HepG2 (cell line): Measurements from ENCODE around the gene PCYOX1L. TPM values are rescaled to one million over a fixed set of nuclear protein-coding genes. Genes with fewer than 3 reads are reported as not detected.

Source experiments
- JUNB ChIP-seq: sonication (generic); formaldehyde crosslinking; IDR thresholded peaks from 2 replicates; pipeline ENCODE4 v1.8.0; 2022; ENCODE audit warnings: missing genetic modification reagents, mild to moderate bottlenecking, borderline replicate concordance
- PITX1 ChIP-seq: sonication (generic); formaldehyde crosslinking; IDR thresholded peaks from 2 replicates; pipeline ENCODE4 v1.5.1; 2020; ENCODE audit warnings: mild to moderate bottlenecking, missing genetic modification reagents
- SETDB1 ChIP-seq: sonication (generic); formaldehyde crosslinking; IDR thresholded peaks from 2 replicates; pipeline ENCODE4 v1.5.1; 2020; ENCODE audit warnings: missing genetic modification reagents, mild to moderate bottlenecking, borderline replicate concordance
- ZNF256 ChIP-seq: sonication (generic); formaldehyde crosslinking; conservative IDR thresholded peaks from 2 replicates; pipeline ENCODE4 v1.4.0; 2020; ENCODE audit warnings: missing genetic modification reagents
- ZNF460 ChIP-seq: sonication (generic); formaldehyde crosslinking; IDR thresholded peaks from 2 replicates; pipeline ENCODE4 v1.5.1; 2020; ENCODE audit warnings: missing genetic modification reagents, mild to moderate bottlenecking, borderline replicate concordance
- ZNF562 ChIP-seq: sonication (generic); formaldehyde crosslinking; IDR thresholded peaks from 2 replicates; pipeline ENCODE4 v1.8.0; 2022; ENCODE audit warnings: missing genetic modification reagents, borderline replicate concordance
- ZNF879 ChIP-seq: sonication (generic); formaldehyde crosslinking; IDR thresholded peaks from 2 replicates; pipeline ENCODE4 v1.8.1; 2023; ENCODE audit warnings: missing genetic modification reagents
- ZNF883 ChIP-seq: sonication (generic); formaldehyde crosslinking; IDR thresholded peaks from 2 replicates; pipeline ENCODE4 v1.5.1; 2020; ENCODE audit warnings: mild to moderate bottlenecking, missing genetic modification reagents; ENCODE audit errors: not compliant biosample characterization
- ZSCAN12 ChIP-seq: sonication (generic); formaldehyde crosslinking; IDR thresholded peaks from 2 replicates; pipeline ENCODE4 v1.9.0; 2021; ENCODE audit warnings: mild to moderate bottlenecking, missing genetic modification reagents
- polyA plus RNA-seq, 8 experiments: library from polyadenylated mRNA; depleted of rRNA in 3 of 8; stranded (reverse) in 7 of 8; unstranded in 1 of 8; fragments of >200 nt; fragmentation: Illumina TruSeq in 4 of 8; extraction: Trizol in 4 of 8; gene quantifications; 2 replicates each; pipeline versions ENCODE4 v1.2.1 to v1.2.3, GENCODE V29; 2011 to 2016; ENCODE audit warnings: low read depth in 4 of 8, missing spikeins in 1 of 8, mixed read lengths in 1 of 8; ENCODE audit not compliant: insufficient read depth in 1 of 8
- total RNA-seq, 5 experiments: library from RNA; depleted of rRNA; stranded (reverse); fragments of >200 nt; fragmentation: Illumina TruSeq; extraction: Trizol; gene quantifications; 2 replicates each; pipeline ENCODE4 v1.2.3, GENCODE V29; 2016; ENCODE audit warnings: low read depth in 1 of 5
- TF ChIP-seq, protein P1 (sequence below): sonication (generic); formaldehyde crosslinking; IDR thresholded peaks from 2 replicates; pipeline ENCODE4 v1.5.0; 2020; ENCODE audit warnings: missing genetic modification reagents, mild to moderate bottlenecking, borderline replicate concordance
- TF ChIP-seq, protein P2 (sequence below): sonication (generic); formaldehyde crosslinking; IDR thresholded peaks from 2 replicates; pipeline ENCODE4 v1.4.0; 2020; ENCODE audit warnings: mild to moderate bottlenecking, missing genetic modification reagents
- TF ChIP-seq, protein P3 (sequence below): sonication (generic); formaldehyde crosslinking; IDR thresholded peaks from 2 replicates; pipeline ENCODE4 v1.8.0; 2022; ENCODE audit warnings: low read depth, missing genetic modification reagents
- TF ChIP-seq, protein P4 (sequence below): sonication (generic); formaldehyde crosslinking; IDR thresholded peaks from 2 replicates; pipeline ENCODE4 v1.5.1; 2020; ENCODE audit warnings: mild to moderate bottlenecking, missing genetic modification reagents, borderline replicate concordance
- TF ChIP-seq, protein P5 (sequence below): sonication (generic); formaldehyde crosslinking; IDR thresholded peaks from 2 replicates; pipeline ENCODE4 v1.4.0; 2020; ENCODE audit warnings: missing genetic modification reagents

Gene PCYOX1L
- total and polyA plus RNA-seq, 2 of the 13 experiments (the other 11 are each of a cell fraction or from before 2014, with no cell fraction given) = 1.00 to 3.7 TPM

DNA sequence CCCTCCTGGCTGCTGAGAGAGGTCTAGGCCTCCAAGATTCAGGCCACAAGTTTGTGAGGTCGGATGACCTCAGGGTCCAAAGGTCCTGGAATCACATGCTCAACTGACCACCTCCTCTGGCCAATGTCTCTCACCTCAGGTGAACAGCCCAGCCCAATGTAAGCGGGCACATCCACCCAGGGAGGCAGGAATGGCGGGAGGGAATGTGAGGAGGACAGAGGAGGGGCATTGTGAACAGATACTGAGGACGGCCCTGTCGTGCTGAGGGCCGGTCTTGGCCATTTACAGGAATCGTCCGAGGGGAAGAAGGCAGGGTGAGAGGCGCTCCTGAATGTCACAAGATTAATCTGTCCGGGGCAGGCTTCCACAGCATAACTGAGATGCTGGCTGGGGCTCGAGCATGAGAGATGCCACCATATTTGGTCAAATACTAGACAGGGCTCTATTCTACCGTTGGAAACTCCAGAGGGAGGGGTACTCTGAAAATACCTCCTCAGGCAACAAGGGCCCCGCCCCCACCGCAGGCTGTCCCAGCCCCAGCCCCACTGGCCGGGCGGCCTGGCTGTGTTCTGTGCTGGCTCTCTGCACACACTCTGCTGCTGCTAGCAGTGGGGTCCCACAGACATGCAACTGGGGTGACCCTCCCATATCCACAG is 22.7 kb downstream of the PCYOX1L start (continued):
- TF ChIP-seq SETDB1 (CRISPR knock-in tag) (no peak), JUNB (CRISPR knock-in tag) (no peak), ZNF879 (no peak), ZNF883 (CRISPR knock-in tag) (peak; percentile 15), ZNF256 (CRISPR knock-in tag) (no peak), ZNF460 (CRISPR knock-in tag) (no peak), ZSCAN12 (CRISPR knock-in tag) (no peak), PITX1 (CRISPR knock-in tag) (no peak), ZNF562 (CRISPR knock-in tag) (no peak)
- TF ChIP-seq, protein P1, sequence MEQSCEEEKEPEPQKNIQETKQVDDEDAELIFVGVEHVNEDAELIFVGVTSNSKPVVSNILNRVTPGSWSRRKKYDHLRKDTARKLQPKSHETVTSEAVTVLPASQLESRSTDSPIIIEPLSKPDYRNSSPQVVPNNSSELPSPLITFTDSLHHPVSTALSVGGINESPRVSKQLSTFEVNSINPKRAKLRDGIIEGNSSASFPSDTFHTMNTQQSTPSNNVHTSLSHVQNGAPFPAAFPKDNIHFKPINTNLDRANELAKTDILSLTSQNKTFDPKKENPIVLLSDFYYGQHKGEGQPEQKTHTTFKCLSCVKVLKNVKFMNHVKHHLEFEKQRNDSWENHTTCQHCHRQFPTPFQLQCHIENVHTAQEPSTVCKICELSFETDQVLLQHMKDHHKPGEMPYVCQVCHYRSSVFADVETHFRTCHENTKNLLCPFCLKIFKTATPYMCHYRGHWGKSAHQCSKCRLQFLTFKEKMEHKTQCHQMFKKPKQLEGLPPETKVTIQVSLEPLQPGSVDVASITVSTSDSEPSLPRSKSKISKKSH (CRISPR knock-in tag) = no peak
- TF ChIP-seq, protein P2, sequence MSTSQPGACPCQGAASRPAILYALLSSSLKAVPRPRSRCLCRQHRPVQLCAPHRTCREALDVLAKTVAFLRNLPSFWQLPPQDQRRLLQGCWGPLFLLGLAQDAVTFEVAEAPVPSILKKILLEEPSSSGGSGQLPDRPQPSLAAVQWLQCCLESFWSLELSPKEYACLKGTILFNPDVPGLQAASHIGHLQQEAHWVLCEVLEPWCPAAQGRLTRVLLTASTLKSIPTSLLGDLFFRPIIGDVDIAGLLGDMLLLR (CRISPR knock-in tag) = no peak
- TF ChIP-seq, protein P3, sequence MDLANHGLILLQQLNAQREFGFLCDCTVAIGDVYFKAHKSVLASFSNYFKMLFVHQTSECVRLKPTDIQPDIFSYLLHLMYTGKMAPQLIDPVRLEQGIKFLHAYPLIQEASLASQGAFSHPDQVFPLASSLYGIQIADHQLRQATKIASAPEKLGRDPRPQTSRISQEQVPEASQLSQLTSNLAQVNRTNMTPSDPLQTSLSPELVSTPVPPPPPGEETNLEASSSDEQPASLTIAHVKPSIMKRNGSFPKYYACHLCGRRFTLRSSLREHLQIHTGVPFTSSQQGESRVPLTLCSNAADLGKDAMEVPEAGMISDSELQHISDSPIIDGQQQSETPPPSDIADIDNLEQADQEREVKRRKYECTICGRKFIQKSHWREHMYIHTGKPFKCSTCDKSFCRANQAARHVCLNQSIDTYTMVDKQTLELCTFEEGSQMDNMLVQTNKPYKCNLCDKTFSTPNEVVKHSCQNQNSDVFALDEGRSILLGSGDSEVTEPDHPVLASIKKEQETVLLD = no peak
- TF ChIP-seq, protein P4, sequence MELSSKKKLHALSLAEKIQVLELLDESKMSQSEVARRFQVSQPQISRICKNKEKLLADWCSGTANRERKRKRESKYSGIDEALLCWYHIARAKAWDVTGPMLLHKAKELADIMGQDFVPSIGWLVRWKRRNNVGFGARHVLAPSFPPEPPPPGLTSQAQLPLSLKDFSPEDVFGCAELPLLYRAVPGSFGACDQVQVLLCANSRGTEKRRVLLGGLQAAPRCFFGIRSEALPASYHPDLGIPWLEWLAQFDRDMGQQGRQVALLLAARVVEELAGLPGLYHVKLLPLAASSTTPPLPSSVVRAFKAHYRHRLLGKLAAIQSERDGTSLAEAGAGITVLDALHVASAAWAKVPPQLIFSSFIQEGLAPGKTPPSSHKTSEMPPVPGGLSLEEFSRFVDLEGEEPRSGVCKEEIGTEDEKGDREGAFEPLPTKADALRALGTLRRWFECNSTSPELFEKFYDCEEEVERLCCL (CRISPR knock-in tag) = no peak
- TF ChIP-seq, protein P5, sequence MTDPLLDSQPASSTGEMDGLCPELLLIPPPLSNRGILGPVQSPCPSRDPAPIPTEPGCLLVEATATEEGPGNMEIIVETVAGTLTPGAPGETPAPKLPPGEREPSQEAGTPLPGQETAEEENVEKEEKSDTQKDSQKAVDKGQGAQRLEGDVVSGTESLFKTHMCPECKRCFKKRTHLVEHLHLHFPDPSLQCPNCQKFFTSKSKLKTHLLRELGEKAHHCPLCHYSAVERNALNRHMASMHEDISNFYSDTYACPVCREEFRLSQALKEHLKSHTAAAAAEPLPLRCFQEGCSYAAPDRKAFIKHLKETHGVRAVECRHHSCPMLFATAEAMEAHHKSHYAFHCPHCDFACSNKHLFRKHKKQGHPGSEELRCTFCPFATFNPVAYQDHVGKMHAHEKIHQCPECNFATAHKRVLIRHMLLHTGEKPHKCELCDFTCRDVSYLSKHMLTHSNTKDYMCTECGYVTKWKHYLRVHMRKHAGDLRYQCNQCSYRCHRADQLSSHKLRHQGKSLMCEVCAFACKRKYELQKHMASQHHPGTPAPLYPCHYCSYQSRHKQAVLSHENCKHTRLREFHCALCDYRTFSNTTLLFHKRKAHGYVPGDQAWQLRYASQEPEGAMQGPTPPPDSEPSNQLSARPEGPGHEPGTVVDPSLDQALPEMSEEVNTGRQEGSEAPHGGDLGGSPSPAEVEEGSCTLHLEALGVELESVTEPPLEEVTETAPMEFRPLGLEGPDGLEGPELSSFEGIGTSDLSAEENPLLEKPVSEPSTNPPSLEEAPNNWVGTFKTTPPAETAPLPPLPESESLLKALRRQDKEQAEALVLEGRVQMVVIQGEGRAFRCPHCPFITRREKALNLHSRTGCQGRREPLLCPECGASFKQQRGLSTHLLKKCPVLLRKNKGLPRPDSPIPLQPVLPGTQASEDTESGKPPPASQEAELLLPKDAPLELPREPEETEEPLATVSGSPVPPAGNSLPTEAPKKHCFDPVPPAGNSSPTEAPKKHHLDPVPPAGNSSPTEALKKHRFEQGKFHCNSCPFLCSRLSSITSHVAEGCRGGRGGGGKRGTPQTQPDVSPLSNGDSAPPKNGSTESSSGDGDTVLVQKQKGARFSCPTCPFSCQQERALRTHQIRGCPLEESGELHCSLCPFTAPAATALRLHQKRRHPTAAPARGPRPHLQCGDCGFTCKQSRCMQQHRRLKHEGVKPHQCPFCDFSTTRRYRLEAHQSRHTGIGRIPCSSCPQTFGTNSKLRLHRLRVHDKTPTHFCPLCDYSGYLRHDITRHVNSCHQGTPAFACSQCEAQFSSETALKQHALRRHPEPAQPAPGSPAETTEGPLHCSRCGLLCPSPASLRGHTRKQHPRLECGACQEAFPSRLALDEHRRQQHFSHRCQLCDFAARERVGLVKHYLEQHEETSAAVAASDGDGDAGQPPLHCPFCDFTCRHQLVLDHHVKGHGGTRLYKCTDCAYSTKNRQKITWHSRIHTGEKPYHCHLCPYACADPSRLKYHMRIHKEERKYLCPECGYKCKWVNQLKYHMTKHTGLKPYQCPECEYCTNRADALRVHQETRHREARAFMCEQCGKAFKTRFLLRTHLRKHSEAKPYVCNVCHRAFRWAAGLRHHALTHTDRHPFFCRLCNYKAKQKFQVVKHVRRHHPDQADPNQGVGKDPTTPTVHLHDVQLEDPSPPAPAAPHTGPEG (CRISPR knock-in tag) = no peak
